GM10266 (cell line): Measurements from ENCODE around the gene TTC38.
"Not testable (repeated sequence)": the region's sequence is repeated elsewhere in the genome, so short reads cannot be mapped to it uniquely, and the experiment has no call there.

ENCODE experiments used
- DNase-seq: peaks from one replicate; pipeline ENCODE4 v3.0.0; 2012; ENCODE audit errors: extremely low spot score
- TF ChIP-seq, protein P1 (sequence below): IDR thresholded peaks from 2 replicates; pipeline ENCODE4 v1.5.1; 2012; ENCODE audit warnings: mild to moderate bottlenecking, low read depth; ENCODE audit not compliant: control insufficient read depth, insufficient read depth; ENCODE audit errors: missing control alignments

The TTC38 gene

DNA sequence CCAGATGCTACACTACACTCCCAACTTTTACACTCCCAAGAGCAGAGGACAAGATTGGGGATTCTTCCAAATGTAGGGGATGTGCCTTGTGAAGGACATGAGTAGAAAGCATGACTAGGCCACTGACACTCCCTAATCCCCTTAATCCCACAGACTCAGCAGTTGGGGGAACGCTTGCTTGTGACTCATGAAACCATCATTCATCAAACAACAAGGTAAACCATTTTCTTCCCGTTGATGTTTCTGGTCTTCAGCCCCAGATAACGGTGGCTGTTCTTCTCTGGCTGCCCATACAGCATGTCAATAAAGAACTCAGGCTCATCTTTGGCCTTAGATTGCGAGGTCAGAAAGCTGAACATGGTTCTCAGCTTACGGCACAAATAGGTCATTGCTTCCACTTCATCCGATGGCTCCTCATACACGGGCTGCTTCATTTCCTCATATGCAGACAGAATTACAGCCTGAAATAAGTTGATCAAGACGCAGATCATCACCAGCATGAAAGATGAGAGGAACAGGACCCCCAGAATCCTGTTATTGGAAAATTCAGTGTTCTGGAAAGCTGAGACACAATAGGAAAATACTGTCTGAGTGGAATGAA is 11.3 kb upstream of the TTC38 start:
- TF ChIP-seq, protein P1, sequence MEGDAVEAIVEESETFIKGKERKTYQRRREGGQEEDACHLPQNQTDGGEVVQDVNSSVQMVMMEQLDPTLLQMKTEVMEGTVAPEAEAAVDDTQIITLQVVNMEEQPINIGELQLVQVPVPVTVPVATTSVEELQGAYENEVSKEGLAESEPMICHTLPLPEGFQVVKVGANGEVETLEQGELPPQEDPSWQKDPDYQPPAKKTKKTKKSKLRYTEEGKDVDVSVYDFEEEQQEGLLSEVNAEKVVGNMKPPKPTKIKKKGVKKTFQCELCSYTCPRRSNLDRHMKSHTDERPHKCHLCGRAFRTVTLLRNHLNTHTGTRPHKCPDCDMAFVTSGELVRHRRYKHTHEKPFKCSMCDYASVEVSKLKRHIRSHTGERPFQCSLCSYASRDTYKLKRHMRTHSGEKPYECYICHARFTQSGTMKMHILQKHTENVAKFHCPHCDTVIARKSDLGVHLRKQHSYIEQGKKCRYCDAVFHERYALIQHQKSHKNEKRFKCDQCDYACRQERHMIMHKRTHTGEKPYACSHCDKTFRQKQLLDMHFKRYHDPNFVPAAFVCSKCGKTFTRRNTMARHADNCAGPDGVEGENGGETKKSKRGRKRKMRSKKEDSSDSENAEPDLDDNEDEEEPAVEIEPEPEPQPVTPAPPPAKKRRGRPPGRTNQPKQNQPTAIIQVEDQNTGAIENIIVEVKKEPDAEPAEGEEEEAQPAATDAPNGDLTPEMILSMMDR, result no peak

DNA sequence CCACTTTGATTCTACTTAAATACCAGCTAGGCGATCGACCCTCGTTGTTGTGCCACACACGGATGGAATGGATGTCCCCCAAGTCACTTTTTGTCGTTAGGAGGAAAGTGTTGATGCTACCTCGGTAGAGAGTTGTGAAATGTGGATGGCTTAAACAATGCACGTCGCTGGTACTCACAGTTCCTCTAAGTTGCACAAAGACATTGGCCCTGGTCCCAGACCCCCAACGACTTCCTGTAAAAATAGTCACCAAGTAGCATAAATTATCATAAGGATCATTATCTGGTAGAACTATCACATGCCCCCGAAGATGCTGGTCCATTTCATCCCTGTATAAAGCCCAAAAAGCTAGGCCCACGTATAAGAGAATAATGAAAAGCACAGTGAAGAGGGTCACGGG is 8.4 kb upstream of the TTC38 start:
- TF ChIP-seq, protein P1, result no peak
- no peak for DNase-seq

More for the DNA sequence above, 11.3 kb upstream of the TTC38 start:
- DNase-seq, result no peak

DNA sequence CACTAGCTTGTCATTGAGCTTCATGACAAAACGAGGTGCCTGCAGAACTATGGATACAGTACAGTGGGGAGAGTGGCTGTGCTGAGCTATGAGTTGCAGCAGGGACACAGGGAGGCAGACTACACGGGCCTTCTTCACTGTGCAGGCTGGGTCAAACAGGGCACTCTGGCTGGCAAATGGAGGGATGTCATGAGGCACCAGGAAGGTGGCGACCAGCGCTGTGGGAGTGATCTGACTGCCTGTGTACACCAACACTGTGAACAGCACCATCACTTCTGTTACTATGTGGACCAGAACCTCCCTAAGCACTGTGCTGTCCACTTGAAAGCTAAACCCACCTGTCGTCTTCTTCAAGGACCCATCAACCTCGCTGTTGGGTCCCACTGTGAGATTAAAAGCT is 7.8 kb upstream of the TTC38 start:
- DNase-seq, result no peak
- TF ChIP-seq, protein P1, result no peak

DNA sequence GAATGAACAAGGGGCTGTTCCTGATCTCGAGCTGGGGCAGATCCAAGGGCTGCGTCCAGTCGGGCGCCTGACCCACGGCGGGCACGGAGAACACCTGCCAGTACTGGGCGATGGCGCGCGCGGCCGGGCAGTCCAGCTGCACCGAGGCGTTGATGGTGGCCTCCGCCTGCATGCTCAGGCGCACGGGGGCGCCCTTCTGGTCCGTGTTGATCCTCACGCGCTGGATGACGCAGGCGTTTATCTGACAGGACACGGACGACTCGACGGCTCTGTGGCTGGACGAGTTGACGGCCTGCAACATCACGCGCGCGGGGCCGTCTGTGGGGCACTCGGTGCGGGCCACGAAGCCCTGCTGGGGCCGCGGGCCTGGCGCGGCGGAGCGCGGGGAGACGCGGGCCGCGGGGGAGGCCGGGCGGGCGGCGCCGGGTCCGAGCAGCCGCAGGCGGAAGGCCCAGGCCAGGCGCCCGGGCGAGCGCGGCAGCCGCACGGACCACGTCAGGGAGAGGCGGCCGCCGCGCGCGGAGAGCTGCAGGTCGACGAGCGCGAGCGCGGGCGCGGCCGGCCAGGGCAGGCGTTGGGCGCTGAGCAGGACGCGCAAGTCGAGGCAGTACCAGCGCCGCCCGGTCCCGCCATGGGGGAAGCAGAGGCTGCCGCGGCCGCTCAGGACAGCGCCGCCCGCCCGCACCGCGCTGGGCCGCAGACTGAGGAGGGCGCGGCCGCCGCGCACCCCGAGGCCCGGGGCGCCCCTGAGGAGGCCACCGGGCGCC is 5.2 kb upstream of the TTC38 start:
- DNase-seq, result peak; percentile 45
- TF ChIP-seq, protein P1, result peak; percentile 30

DNA sequence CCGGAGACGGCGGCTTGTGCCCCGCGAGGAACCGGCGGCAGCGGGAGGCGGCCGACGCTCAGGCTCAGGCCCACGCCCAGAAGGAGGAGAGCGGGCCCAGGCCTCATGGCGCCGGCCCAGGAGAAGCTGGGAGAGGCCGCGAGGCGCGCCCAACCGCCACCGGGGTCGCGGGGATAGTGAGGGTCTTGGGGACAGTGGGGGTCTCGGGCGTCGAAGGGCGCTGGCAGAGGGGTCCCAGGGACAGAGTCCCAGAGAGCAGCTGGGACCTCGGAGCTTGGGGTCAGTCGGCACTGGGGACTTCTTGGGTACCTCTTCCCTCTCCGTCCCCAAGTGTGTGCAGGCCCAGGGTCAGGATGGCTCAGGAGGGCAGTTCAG is 4.6 kb upstream of the TTC38 start, which contains the start of gene PKDREJ:
PKDREJ (minus strand) TSS at position 128 of the 375 bp plus-strand sequence; CDS start at position 107, 21 bp downstream.
- DNase-seq, result no peak
- TF ChIP-seq, protein P1, result no peak

DNA sequence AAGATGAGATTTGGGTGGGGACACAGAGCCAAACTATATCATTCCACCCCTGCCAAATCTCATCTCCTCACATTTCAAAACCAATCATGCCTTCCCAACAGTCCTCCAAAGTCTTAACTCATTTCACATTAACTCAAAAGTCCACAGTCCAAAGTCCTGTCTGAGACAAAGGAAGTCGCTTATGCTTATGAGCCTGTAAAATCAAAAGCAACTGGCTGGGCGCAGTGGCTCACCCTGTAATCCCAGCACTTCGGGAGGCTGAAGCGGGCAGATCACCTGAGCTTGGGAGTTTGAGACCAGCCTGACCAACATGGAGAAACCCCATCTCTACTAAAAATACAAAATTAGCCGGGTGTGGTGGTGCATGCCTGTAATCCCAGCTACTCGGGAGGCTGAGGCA is 3.3 kb upstream of the TTC38 start:
- not testable (repeated sequence) for DNase-seq

DNA sequence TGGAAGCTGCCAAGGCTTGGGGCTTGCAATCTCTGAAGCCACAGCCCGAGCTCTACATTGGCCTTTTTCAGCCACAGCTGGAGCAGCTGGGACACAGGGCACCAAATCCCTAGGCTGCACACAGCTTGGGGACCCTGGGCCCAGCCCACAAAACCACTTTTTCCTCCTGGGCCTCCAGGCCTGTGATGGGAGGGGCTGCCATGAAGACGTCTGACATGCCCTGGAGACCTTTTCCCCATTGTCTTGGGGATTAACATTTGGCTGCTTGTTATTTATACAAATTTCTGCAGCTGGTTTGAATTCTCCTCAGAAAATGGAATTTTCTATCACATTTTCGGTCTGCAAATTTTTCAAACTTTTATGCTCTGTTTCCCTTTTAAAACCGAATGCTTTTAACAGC is 2.2 kb upstream of the TTC38 start:
- not testable (repeated sequence) for DNase-seq

DNA sequence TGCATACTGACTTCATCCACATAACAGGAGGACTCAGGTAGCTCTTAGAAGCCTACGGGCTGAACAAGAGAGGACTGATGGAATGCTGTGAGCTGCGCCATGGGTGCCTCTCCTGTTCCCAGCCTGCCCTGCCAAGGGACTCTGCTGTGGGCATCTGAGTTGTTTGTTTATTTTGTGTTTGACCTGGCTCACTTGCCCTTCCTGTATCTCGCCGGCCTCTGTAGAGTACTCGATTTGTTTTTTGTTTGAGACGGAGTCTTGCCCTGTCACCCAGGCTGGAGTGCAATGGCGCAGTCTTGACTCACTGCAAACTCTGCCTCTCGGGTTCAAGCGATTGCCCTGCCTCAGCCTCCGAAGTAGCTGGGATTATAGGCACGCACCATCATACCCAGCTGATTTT is 1.8 kb downstream of the TTC38 start:
- DNase-seq, result no peak
- TF ChIP-seq, protein P1, result no peak
